Mucosa of descending colon (tissue), 3 donors: ENCODE results near the gene SLC25A13. TPM values are rescaled to one million over a fixed set of nuclear protein-coding genes. Genes with fewer than 3 reads are reported as not detected.

Experiments used
- ATAC-seq: fragments of 200-7000 bp; cut with Tn5 transposase; one replicate; pipeline ENCODE4 v1.9.1; 2020; ENCODE audit warnings: mild to moderate bottlenecking, moderate library complexity
- DNase-seq, 3 donors: peaks; one replicate each; pipeline ENCODE4 v3.0.0-alpha.2; 2020
- H3K36me3 ChIP-seq: fragments of 200-600 bp; one replicate; pipeline ENCODE4 v1.8.0; 2021; ENCODE audit warnings: low read depth, mild to moderate bottlenecking
- H3K4me1 ChIP-seq: fragments of 200-600 bp; one replicate; pipeline ENCODE4 v1.8.0; 2021; ENCODE audit warnings: low read depth, mild to moderate bottlenecking
- H3K4me3 ChIP-seq: fragments of 200-600 bp; one replicate; pipeline ENCODE4 v1.8.0; 2021; ENCODE audit warnings: mild to moderate bottlenecking
- H3K9me3 ChIP-seq: fragments of 200-600 bp; one replicate; pipeline ENCODE4 v1.8.0; 2021; ENCODE audit warnings: mild to moderate bottlenecking
- intact Hi-C, 2 donors: fragments of 100-400 bp; cut with DNase I in 1 of 2; cut with micrococcal nuclease in 1 of 2; formaldehyde crosslinking; loops; one replicate each; pipeline versions ENCODE4 v1.11.0 to v1.11.1; 2022; cut with DNase I, micrococcal nuclease
- total RNA-seq, 3 donors: library from RNA; stranded (reverse); fragmentation: NEBNext Ultra II Directional in 2 of 3; extraction: Animal tissue kit (Norgen Biotek cat#: 25700) in 2 of 3; gene quantifications; one replicate each; pipeline versions ENCODE4 v1.2.1 to v1.2.4, GENCODE V29; 2021 to 2023
- TF ChIP-seq, protein P1 (sequence below): fragments of 200-600 bp; IDR thresholded peaks from one replicate; pipeline ENCODE4 v1.8.0; 2022; ENCODE audit warnings: antibody characterized with exemption, mild to moderate bottlenecking
- donor health status: DM: no; HTN: no; CAD: no; lungs with moderate emphysema.
- donor health status: DM: no; HTN: no; CAD: no.
- donor health status: DM: no; HTN: yes; CAD: no.

Gene SLC25A13
- total RNA-seq, 3 donors from 2014 or later: 33.5 to 65.1 (median 42.7) TPM

DNA sequence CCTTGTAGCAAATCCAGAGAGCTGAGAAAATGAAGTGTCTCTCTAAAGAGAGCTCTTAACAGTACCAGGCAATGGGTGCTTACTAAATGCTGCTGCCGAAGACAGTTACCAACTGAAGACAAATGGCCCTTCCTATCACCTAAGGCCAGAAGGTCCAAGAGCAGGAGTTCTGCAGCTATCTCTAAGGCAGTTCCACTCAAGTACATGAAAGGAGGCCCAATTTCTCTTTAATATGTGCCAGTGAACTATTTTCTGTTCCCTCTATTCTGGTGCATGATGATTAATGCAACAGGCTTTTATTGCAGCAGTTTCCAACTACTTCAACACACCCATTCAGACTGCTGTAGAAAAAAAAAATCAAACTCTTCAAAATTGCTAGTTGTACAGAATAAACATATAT, 122.5 kb downstream of the SLC25A13 start:
- Histone ChIP-seq H3K4me3 (no peak overlapping the region), H3K4me1 (no peaks in the 10 kb centered on the region), H3K36me3 (no peaks in the 10 kb centered on the region), H3K9me3 (no peaks in the 10 kb centered on the region)
- intact Hi-C loops: no loop called here
- TF ChIP-seq, protein P1, sequence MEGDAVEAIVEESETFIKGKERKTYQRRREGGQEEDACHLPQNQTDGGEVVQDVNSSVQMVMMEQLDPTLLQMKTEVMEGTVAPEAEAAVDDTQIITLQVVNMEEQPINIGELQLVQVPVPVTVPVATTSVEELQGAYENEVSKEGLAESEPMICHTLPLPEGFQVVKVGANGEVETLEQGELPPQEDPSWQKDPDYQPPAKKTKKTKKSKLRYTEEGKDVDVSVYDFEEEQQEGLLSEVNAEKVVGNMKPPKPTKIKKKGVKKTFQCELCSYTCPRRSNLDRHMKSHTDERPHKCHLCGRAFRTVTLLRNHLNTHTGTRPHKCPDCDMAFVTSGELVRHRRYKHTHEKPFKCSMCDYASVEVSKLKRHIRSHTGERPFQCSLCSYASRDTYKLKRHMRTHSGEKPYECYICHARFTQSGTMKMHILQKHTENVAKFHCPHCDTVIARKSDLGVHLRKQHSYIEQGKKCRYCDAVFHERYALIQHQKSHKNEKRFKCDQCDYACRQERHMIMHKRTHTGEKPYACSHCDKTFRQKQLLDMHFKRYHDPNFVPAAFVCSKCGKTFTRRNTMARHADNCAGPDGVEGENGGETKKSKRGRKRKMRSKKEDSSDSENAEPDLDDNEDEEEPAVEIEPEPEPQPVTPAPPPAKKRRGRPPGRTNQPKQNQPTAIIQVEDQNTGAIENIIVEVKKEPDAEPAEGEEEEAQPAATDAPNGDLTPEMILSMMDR: no peak
- no peak for ATAC-seq
- DNase-seq: no peak

DNA sequence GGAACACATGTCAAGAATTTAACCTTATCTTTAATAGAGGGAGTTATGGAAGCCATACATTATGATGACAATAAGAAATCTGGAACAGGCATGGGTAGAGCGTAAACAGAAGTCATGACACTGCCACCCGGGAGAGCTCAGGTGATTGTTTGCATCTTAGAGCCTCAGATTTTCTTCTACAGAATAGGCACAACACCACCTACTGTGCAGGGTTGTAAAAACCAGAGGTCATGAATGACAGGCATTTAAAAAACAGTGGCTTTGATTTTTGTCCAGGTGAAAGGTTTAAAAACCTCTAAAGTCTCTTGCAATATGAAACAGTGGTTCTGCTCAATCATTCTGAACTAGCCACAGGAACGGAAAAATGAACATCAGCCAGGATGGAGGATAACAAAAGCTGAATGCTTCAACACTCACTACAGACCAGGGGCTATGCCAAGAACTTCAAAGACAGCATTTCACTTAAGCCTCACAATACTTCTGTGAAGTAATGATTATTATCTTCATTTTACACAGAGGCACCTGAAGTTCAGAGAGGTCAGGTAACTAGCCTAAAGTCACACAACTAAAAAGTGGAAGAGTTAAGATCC, 123.8 kb downstream of the SLC25A13 start:
- TF ChIP-seq, protein P1: no peak
- no peaks in the 10 kb centered on the region for H3K4me1 ChIP-seq
- H3K36me3 ChIP-seq: no peaks in the 10 kb centered on the region
- no peaks in the 10 kb centered on the region for H3K9me3 ChIP-seq
- ATAC-seq (no peak), DNase-seq (no peak)
- intact Hi-C loops: no loop called here
- no peak overlapping the region for H3K4me3 ChIP-seq

- Histone ChIP-seq H3K36me3 (no peaks in the 10 kb centered on the region), H3K4me3 (no peak overlapping the region), H3K4me1 (no peaks in the 10 kb centered on the region), H3K9me3 (no peaks in the 10 kb centered on the region)
- ATAC-seq (no peak), DNase-seq (no peak)
- TF ChIP-seq, protein P1: no peak
- intact Hi-C loops: no loop called here
Observed at GRCh38 chr7:96196676-96197075, 125.2 kb downstream of the SLC25A13 start.

DNA sequence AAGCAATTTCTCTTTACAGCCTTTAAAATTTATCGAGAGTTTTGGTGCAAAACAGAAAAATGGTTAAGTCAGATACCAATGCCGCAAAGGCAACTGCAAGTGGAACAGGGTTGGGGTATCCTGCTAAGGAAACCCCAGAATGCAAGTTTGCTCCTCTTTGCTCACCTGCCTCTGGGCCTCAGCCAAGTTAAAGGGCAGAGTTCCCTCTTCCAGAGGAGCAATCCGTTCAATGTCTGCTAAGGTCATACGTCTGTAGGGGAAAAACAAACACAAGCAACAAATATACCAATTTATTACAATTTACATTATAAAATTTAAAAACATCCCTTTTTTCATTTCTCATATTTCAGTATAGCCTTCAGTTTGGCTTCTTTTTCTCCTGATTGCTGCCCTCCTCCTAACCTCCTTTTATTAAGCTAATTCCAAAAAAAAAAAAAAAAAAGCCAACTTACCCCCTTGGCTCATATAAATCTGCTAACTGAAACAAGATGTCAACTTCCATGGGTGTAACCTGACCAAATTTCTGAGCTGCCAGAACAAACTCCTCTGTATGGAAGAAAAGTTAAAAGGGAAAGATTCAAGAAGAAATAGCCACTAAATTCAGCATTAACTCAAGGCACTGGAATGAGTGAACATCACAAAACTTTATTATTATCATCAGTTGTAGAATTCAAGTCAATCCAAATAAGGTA, 132.6 kb downstream of the SLC25A13 start:
- H3K4me1 ChIP-seq: no peaks in the 10 kb centered on the region
- H3K9me3 ChIP-seq: no peaks in the 10 kb centered on the region
- ATAC-seq: peak; percentile 63
- H3K36me3 ChIP-seq: no peaks in the 10 kb centered on the region
- H3K4me3 ChIP-seq: no peak overlapping the region
- peak in 2 of 3 donors; percentile 26 to 30 for DNase-seq
- intact Hi-C loops: no loop called here
- TF ChIP-seq, protein P1: no peak

DNA sequence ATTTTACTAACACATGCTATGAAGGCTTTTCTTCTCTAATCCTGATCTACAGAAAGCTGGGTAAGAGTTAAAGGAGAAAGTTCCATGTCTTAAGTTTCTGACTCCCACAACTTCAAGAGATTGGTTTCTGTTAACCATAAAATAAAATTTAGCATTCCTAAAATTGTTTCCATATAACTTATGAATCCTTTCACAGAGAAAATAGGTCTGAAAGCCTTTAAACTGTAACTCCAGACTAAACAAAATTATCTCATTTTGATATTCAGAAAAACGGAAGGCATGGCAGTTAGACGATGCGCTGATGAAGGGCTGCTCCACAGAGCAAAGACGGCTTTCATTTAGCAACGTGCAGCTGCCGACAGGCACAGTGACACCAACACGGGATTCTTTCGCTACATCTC, 133.3 kb downstream of the SLC25A13 start:
- no peak for DNase-seq
- H3K4me1 ChIP-seq: no peaks in the 10 kb centered on the region
- TF ChIP-seq, protein P1: no peak
- no peaks in the 10 kb centered on the region for H3K9me3 ChIP-seq
- intact Hi-C loops: no loop called here
- no peak overlapping the region for H3K4me3 ChIP-seq
- no peaks in the 10 kb centered on the region for H3K36me3 ChIP-seq
- no peak for ATAC-seq
